IPS-20b (cell line): Measurements from ENCODE around the gene SPNS2.

ENCODE experiments used
- H3K27ac ChIP-seq: one replicate; pipeline ENCODE4 v1.5.1; 2013; ENCODE audit warnings: low read length
- H3K27me3 ChIP-seq: 2 replicates; pipeline ENCODE4 v1.6.1; 2013; ENCODE audit warnings: mild to moderate bottlenecking, low read length, inconsistent platforms; ENCODE audit not compliant: insufficient read depth
- H3K36me3 ChIP-seq: 2 replicates; pipeline ENCODE4 v1.6.1; 2013; ENCODE audit warnings: low read depth, mild to moderate bottlenecking, inconsistent platforms, low read length, moderate library complexity; ENCODE audit not compliant: insufficient read depth
- H3K4me1 ChIP-seq: 2 replicates; pipeline ENCODE4 v1.6.1; 2013; ENCODE audit warnings: mild to moderate bottlenecking, control low read depth, inconsistent platforms, low read length, moderate library complexity; ENCODE audit not compliant: insufficient read depth
- H3K4me3 ChIP-seq: 2 replicates; pipeline ENCODE4 v1.5.1; 2013; ENCODE audit warnings: mild to moderate bottlenecking, low read length, inconsistent platforms
- H3K9ac ChIP-seq: 2 replicates; pipeline ENCODE4 v1.6.1; 2013; ENCODE audit warnings: low read depth, mild to moderate bottlenecking, inconsistent platforms, low read length, moderate library complexity
- H3K9me3 ChIP-seq: 2 replicates; pipeline ENCODE4 v1.6.1; 2013; ENCODE audit warnings: mild to moderate bottlenecking, low read depth, low read length, inconsistent platforms; ENCODE audit not compliant: insufficient read depth

Gene SPNS2

GRCh38 chr17:4507361-4508111 lies 8.9 kb downstream of the SPNS2 start:
- H3K4me1 ChIP-seq: no peaks in the 10 kb centered on the region
- H3K9me3 ChIP-seq: no peaks in the 10 kb centered on the region
- H3K4me3 ChIP-seq: no peak overlapping the region
- no peak overlapping the region for H3K27ac ChIP-seq
- H3K27me3 ChIP-seq: peaks cover 12% of the 10 kb centered on the region; the same call in 1 of the 2 replicates
- no peaks in the 10 kb centered on the region for H3K36me3 ChIP-seq
- H3K9ac ChIP-seq: no peak overlapping the region

- no peak overlapping the region for H3K27ac ChIP-seq
Observed at GRCh38 chr17:4508207-4508606, 9.5 kb downstream of the SPNS2 start.

GRCh38 chr17:4509401-4509800 lies 10.7 kb downstream of the SPNS2 start:
- Histone ChIP-seq H3K4me3 (no peak overlapping the region), H3K27ac (no peak overlapping the region), H3K9me3 (no peaks in the 10 kb centered on the region), H3K9ac (no peak overlapping the region), H3K27me3 (peaks cover 10% of the 10 kb centered on the region; the same call in 1 of the 2 replicates), H3K4me1 (no peaks in the 10 kb centered on the region; the same call in 1 of the 2 replicates), H3K36me3 (no peaks in the 10 kb centered on the region)

More at GRCh38 chr17:4508207-4508606, 9.5 kb downstream of the SPNS2 start:
- Histone ChIP-seq H3K27me3 (peaks cover 10% of the 10 kb centered on the region; the same call in 1 of the 2 replicates), H3K4me1 (no peaks in the 10 kb centered on the region; the same call in 1 of the 2 replicates), H3K36me3 (no peaks in the 10 kb centered on the region), H3K9me3 (no peaks in the 10 kb centered on the region), H3K4me3 (no peak overlapping the region), H3K9ac (no peak overlapping the region)

GRCh38 chr17:4509923-4510617 lies 11.4 kb downstream of the SPNS2 start:
- H3K9me3 ChIP-seq: no peaks in the 10 kb centered on the region
- H3K4me1 ChIP-seq: no peaks in the 10 kb centered on the region; the same call in 1 of the 2 replicates
- H3K27ac ChIP-seq: no peak overlapping the region
- peaks cover 10% of the 10 kb centered on the region; the same call in 1 of the 2 replicates for H3K27me3 ChIP-seq
- no peak overlapping the region for H3K9ac ChIP-seq
- H3K4me3 ChIP-seq: no peak overlapping the region
- no peaks in the 10 kb centered on the region for H3K36me3 ChIP-seq

DNA sequence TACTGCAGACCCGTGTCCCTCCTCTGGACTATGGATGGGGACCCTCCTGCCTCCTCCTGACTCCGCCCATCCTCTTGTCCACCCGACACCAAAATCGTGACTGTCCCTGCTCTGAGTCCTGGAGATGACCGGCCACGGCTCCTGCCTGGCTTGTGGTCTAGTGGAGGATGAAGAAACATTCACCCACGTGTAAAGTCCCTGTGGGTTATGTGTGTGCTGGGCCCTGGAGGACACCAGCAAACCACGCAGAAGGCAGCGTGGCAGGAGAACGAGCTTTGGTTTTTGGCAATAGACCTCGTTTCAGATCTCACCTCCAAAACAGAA lies 11.9 kb downstream of the SPNS2 start:
- Histone ChIP-seq H3K4me1 (no peaks in the 10 kb centered on the region; the same call in 1 of the 2 replicates), H3K27me3 (peaks cover 10% of the 10 kb centered on the region; the same call in 1 of the 2 replicates), H3K9me3 (no peaks in the 10 kb centered on the region), H3K27ac (no peak overlapping the region), H3K9ac (no peak overlapping the region), H3K4me3 (no peak overlapping the region), H3K36me3 (no peaks in the 10 kb centered on the region)

DNA sequence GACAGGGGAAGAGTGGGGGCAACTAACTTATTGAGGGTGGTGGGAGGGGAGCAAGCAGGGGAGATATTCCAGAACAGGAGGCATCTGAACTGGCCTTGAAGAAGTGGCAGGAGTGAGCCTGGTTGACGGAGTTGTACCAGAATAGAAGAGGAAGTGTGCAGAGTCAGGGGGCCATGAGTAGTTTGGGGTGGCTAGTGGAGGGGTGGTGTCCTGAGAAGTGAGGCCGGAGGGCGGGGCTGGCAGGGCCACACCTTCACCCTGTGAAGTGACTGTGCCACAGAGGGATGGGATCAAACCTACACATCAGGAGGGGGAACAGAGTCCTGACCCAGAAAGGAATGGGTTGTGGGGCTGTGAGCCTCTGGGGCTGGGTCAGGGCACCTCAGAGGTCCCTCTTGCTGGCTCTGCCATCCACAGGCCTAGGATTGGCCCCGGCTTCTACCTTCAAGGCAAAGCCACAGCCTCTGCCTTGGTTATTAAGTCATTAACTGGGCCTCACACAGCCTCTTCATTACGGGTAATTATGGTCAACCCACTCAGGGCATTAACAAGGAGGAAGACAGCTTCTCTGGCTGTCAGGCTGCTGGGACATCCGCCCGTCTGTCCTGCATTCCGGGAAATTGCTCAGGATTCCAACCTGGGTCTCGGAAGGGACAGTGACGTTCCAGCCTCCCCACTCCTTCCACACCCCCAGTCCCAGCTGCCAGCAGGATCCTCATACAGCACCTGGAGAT lies 12.7 kb downstream of the SPNS2 start:
- Histone ChIP-seq H3K4me1 (no peaks in the 10 kb centered on the region; the same call in 1 of the 2 replicates), H3K4me3 (no peak overlapping the region), H3K27me3 (peaks cover 10% of the 10 kb centered on the region; the same call in 1 of the 2 replicates), H3K9ac (no peak overlapping the region), H3K36me3 (no peaks in the 10 kb centered on the region), H3K27ac (no peak overlapping the region), H3K9me3 (no peaks in the 10 kb centered on the region)

DNA sequence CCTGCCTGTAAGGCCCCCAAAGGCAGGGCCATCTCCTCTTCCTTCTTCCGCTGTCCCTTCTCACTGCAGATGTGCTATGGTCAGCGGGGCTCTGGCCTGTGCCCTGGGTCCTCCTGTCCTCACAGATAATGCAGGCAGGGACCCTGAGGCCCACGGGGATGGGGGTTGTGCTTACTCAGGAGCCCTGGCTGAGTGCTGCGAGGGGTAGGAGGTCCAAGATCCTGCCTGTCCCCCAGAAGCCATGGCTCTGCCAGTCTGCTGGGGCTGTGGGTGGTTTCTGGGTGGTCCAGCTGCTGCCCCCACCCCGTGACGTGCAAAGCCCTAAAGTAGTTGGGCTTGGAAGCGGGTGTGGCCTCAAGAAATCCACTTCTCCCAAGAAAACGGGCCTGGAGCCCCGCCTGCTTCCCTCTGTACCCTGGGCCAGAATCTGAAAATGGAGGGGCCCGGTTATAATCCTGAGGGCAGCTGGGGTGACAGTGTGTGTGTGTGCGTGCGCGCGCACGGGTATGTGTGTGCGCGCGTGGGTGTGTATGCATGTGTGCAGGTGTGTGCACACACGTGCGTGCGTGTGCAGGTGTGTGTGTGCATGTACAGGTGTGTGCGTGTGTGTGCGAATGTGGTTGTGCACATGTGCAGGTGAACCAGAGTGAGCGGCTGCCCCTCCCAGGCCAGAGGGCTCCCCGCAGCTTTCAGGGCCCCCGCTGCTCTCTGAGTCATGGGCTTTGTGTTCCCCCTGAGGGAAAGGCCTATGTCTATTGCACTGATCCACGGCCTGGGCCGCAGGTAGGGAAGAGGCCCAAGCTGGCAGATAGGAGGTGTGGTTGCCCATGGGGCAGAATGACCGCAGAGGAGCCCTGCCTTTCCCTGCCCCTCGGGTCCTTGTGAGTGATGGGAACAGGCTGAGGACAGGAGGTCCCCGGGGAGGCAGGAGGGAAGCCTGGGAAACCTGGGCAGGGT lies 13.8 kb downstream of the SPNS2 start:
- Histone ChIP-seq H3K9ac (no peak overlapping the region), H3K36me3 (no peaks in the 10 kb centered on the region), H3K4me1 (no peaks in the 10 kb centered on the region; the same call in 1 of the 2 replicates), H3K4me3 (no peak overlapping the region), H3K27ac (no peak overlapping the region), H3K9me3 (no peaks in the 10 kb centered on the region), H3K27me3 (peaks cover 10% of the 10 kb centered on the region; the same call in 1 of the 2 replicates)

- Histone ChIP-seq H3K9me3 (no peaks in the 10 kb centered on the region), H3K9ac (no peak overlapping the region), H3K36me3 (no peaks in the 10 kb centered on the region), H3K27ac (no peak overlapping the region), H3K4me3 (no peak overlapping the region), H3K4me1 (no peaks in the 10 kb centered on the region; the same call in 1 of the 2 replicates), H3K27me3 (peaks cover 10% of the 10 kb centered on the region; the same call in 1 of the 2 replicates)
Observed at GRCh38 chr17:4513113-4514032, 14.7 kb downstream of the SPNS2 start.

DNA sequence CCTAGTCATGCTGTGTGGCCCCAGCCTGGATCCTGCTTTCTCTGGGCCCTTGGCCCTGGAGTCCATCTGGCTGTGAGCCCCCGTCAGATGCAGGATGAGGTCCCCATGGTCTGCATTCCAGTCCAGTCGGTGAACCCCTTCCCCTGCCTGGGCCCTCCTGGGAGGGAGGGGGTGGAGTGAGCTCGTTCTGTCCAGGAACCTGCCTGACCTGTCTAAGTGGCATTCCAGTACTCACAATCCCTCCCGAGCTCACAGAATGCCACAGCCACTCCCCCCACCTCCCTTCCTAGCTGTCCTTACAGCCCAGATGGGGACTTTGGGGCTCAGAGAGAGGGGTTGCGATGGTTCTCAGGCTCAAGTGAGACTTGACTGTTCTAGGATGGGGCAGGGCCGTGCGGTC lies 15.5 kb downstream of the SPNS2 start:
- Histone ChIP-seq H3K27me3 (peaks cover 10% of the 10 kb centered on the region; the same call in 1 of the 2 replicates), H3K36me3 (no peaks in the 10 kb centered on the region), H3K4me3 (no peak overlapping the region), H3K9me3 (no peaks in the 10 kb centered on the region), H3K9ac (no peak overlapping the region), H3K27ac (no peak overlapping the region), H3K4me1 (no peaks in the 10 kb centered on the region; the same call in 1 of the 2 replicates)

GRCh38 chr17:4514779-4515178 lies 16.1 kb downstream of the SPNS2 start:
- H3K4me1 ChIP-seq: no peaks in the 10 kb centered on the region; the same call in 1 of the 2 replicates
- peaks cover 12% of the 10 kb centered on the region; the same call in 1 of the 2 replicates for H3K27me3 ChIP-seq
- H3K36me3 ChIP-seq: no peaks in the 10 kb centered on the region
- no peak overlapping the region for H3K27ac ChIP-seq
- no peak overlapping the region for H3K9ac ChIP-seq
- H3K9me3 ChIP-seq: no peaks in the 10 kb centered on the region
- H3K4me3 ChIP-seq: no peak overlapping the region
